CD14-positive monocyte (primary cell): ENCODE results near the gene GALNS. TPM values are rescaled to one million over a fixed set of nuclear protein-coding genes. Genes with fewer than 3 reads are reported as not detected.

Source experiments
- DNase-seq, 3 donors: peaks; one replicate each; pipeline ENCODE4 v3.0.0-alpha.2; 2011 to 2022
- H2AFZ ChIP-seq: 2 replicates; pipeline ENCODE4 v1.6.0; 2012; ENCODE audit warnings: mild to moderate bottlenecking, low read depth, low read length, inconsistent platforms; ENCODE audit not compliant: insufficient read depth, poor library complexity, severe bottlenecking
- H3K27ac ChIP-seq, 2 donors: 1 replicate in 1 of 2; 2 replicates in 1 of 2; pipeline ENCODE4 v1.5.1; 2012 to 2013; ENCODE audit warnings: low read length in 2 of 2, control low read depth in 1 of 2, inconsistent platforms in 1 of 2, low read depth in 1 of 2, mild to moderate bottlenecking in 1 of 2
- H3K27me3 ChIP-seq, 2 donors: one replicate each; pipeline versions ENCODE4 v1.6.0 to v1.6.1; 2011 to 2013; ENCODE audit warnings: low read length in 2 of 2; ENCODE audit not compliant: control insufficient read depth in 2 of 2, insufficient read depth in 2 of 2
- H3K36me3 ChIP-seq, 2 donors: replicated peaks in 1 of 2; 1 replicate in 1 of 2; 2 replicates in 1 of 2; pipeline versions ENCODE4 v1.5.1 to v1.6.1; 2012 to 2013; ENCODE audit warnings: low read length in 2 of 2, control low read depth in 1 of 2, inconsistent platforms in 1 of 2, mild to moderate bottlenecking in 1 of 2; ENCODE audit not compliant: insufficient read depth in 2 of 2, control insufficient read depth in 1 of 2
- H3K4me1 ChIP-seq, 2 donors: 1 replicate in 1 of 2; 2 replicates in 1 of 2; pipeline versions ENCODE4 v1.5.1 to v1.6.1; 2012 to 2013; ENCODE audit warnings: low read length in 2 of 2, control low read depth in 1 of 2, inconsistent platforms in 1 of 2, mild to moderate bottlenecking in 1 of 2, moderate library complexity in 1 of 2; ENCODE audit not compliant: insufficient read depth in 2 of 2, control insufficient read depth in 1 of 2
- H3K4me2 ChIP-seq: replicated peaks from 2 replicates; pipeline ENCODE3; 2012; ENCODE audit warnings: low read length, moderate library complexity, mild to moderate bottlenecking; ENCODE audit not compliant: poor library complexity, severe bottlenecking; ENCODE audit errors: extremely low read depth
- H3K4me3 ChIP-seq, 3 experiments: fragments of 200-600 bp in 1 of 3; sonication (generic) in 1 of 3; replicated peaks in 1 of 3; 1 replicate in 2 of 3; 2 replicates in 1 of 3; pipeline ENCODE4 v1.5.1; 2011 to 2013; ENCODE audit warnings: low read length in 3 of 3, mild to moderate bottlenecking in 3 of 3, control low read depth in 2 of 3, low read depth in 2 of 3, inconsistent platforms in 1 of 3, moderate library complexity in 1 of 3
- H3K79me2 ChIP-seq: 2 replicates; pipeline ENCODE4 v1.6.0; 2012; ENCODE audit warnings: mild to moderate bottlenecking, control low read depth, inconsistent platforms, low read length, moderate library complexity; ENCODE audit not compliant: insufficient read depth
- H3K9ac ChIP-seq: 2 replicates; pipeline ENCODE4 v1.6.0; 2017; ENCODE audit warnings: low read length, mild to moderate bottlenecking; ENCODE audit not compliant: insufficient read depth, poor library complexity, severe bottlenecking
- H3K9me3 ChIP-seq, 2 donors: replicated peaks in 1 of 2; 1 replicate in 1 of 2; 2 replicates in 1 of 2; pipeline versions ENCODE4 v1.5.1 to v1.6.1; 2012 to 2013; ENCODE audit warnings: low read length in 2 of 2, control low read depth in 1 of 2; ENCODE audit not compliant: control insufficient read depth in 1 of 2, insufficient read depth in 1 of 2
- H4K20me1 ChIP-seq: 2 replicates; pipeline ENCODE4 v1.6.0; 2012; ENCODE audit warnings: mild to moderate bottlenecking, low read length, control low read depth, moderate library complexity; ENCODE audit not compliant: insufficient read depth
- H3K27ac Mint-ChIP-seq, 7 donors: one replicate each; pipeline ENCODE4 v1.8.0; 2020; ENCODE audit warnings: mild to moderate bottlenecking in 7 of 7, mixed read lengths in 7 of 7, moderate library complexity in 6 of 7, inconsistent platforms in 2 of 7
- H3K27me3 Mint-ChIP-seq, 3 donors: one replicate each; pipeline ENCODE4 v1.8.0; 2021 to 2022; ENCODE audit warnings: low read depth in 3 of 3, mild to moderate bottlenecking in 3 of 3, mixed read lengths in 3 of 3, moderate library complexity in 3 of 3, inconsistent platforms in 1 of 3
- H3K36me3 Mint-ChIP-seq, 2 donors: one replicate each; pipeline ENCODE4 v1.8.0; 2020; ENCODE audit warnings: mixed read lengths in 2 of 2, inconsistent platforms in 1 of 2, mild to moderate bottlenecking in 1 of 2
- H3K4me1 Mint-ChIP-seq: one replicate; pipeline ENCODE4 v1.8.0; 2020; ENCODE audit warnings: mild to moderate bottlenecking, mixed read lengths
- H3K4me3 Mint-ChIP-seq, 2 donors: one replicate each; pipeline ENCODE4 v1.8.0; 2020; ENCODE audit warnings: mild to moderate bottlenecking in 2 of 2, mixed read lengths in 2 of 2, moderate library complexity in 1 of 2
- H3K9me3 Mint-ChIP-seq, 7 donors: one replicate each; pipeline ENCODE4 v1.8.0; 2020 to 2022; ENCODE audit warnings: mixed read lengths in 7 of 7, mild to moderate bottlenecking in 6 of 7, moderate library complexity in 6 of 7, inconsistent platforms in 2 of 7
- CTCF ChIP-seq: fragments of 200-600 bp; IDR thresholded peaks from one replicate; pipeline ENCODE4 v1.8.0; 2022; ENCODE audit warnings: antibody characterized with exemption, mild to moderate bottlenecking
- WGBS: methylation state at CpG from one replicate; pipeline ENCODE4 v1.1.5; 2013; ENCODE audit warnings: missing lambda C conversion rate; ENCODE audit not compliant: insufficient coverage; 5-methylcytosine and 5-hydroxymethylcytosine counted together
- intact Hi-C, 2 donors: fragments of 100-400 bp; cut with micrococcal nuclease; formaldehyde crosslinking; loops; one replicate each; pipeline versions ENCODE4 v1.15.0 to v1.15.1; 2023
- polyA plus RNA-seq, 3 donors: library from polyadenylated mRNA; depleted of rRNA in 1 of 3; unstranded in 2 of 3; stranded (reverse) in 1 of 3; fragments of 300-500 nt in 2 of 3; fragments of >200 nt in 1 of 3; fragmentation: Illumina TruSeq in 2 of 3; gene quantifications; 1 replicate in 2 of 3; 2 replicates in 1 of 3; pipeline ENCODE4 v1.2.3, GENCODE V29; 2012 to 2021

The GALNS gene
- polyA plus RNA-seq, 3 donors: 20.2 to 34.4 (median 32.2) TPM

DNA sequence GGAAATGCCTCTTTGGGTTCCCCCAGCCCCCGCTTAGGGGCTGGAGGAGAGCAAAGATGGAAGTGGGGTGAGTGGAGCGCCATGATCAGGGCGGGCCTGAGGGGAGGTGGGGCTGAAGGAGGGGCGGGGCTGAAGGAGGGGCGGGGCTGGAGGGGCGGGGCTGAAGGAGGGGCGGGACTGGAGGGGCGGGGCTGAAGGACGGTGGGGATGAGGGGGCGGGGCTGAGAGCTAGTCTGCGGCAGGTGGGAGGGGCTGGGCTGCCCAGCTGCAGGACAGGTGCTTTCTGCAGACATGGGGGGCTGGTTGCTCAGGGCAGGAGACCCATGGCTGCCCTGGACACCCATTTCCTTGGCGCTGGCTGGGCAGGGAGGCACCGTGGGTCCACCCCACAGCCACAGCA lies 48.8 kb upstream of the GALNS start:
- Histone ChIP-seq H4K20me1 (peaks cover 100% of the 10 kb centered on the region), H3K4me1 (peaks cover 0 to 8% of the 10 kb centered on the region in 2 donors)

GRCh38 chr16:88904676-88905365 lies 48.1 kb upstream of the GALNS start:
- peaks cover 9% of the 10 kb centered on the region for H3K4me1 Mint-ChIP-seq
- intact Hi-C loops: no loop called here
- no peak for TF ChIP-seq CTCF
- WGBS: 79% methylated on average over 16 of the region's 21 CpGs
- no peaks in the 10 kb centered on the region for H3K27me3 Mint-ChIP-seq
- no peak overlapping the region for H3K4me2 ChIP-seq
- no peak overlapping the region for H3K4me3 Mint-ChIP-seq
- no peak for DNase-seq
- peak overlapping the region in 3 of 7 donors; percentile 20 to 58 (median 38) for H3K27ac Mint-ChIP-seq
- H3K27me3 ChIP-seq: no peaks in the 10 kb centered on the region
- H3K27ac ChIP-seq: no peak overlapping the region
- H3K4me3 ChIP-seq: no peak overlapping the region
- peaks cover 34 to 52% of the 10 kb centered on the region in 2 donors for H3K36me3 ChIP-seq
- peaks cover 0 to 2% (median 0%) of the 10 kb centered on the region in 7 donors for H3K9me3 Mint-ChIP-seq
- no peak overlapping the region for H2AFZ ChIP-seq
- no peaks in the 10 kb centered on the region for H3K9me3 ChIP-seq
- peaks cover 0 to 8% of the 10 kb centered on the region in 2 donors for H3K4me1 ChIP-seq
- H3K9ac ChIP-seq: no peak overlapping the region
- peaks cover 48% of the 10 kb centered on the region for H3K79me2 ChIP-seq
- peaks cover 18 to 34% of the 10 kb centered on the region in 2 donors for H3K36me3 Mint-ChIP-seq
- peaks cover 100% of the 10 kb centered on the region for H4K20me1 ChIP-seq

More for the DNA sequence above, 48.8 kb upstream of the GALNS start:
- no peak overlapping the region for H3K4me2 ChIP-seq
- no peak overlapping the region for H2AFZ ChIP-seq
- H3K4me3 Mint-ChIP-seq: no peak overlapping the region
- peak in 1 of 3 donors; percentile 9 for DNase-seq
- no peaks in the 10 kb centered on the region for H3K27me3 ChIP-seq
- peaks cover 9% of the 10 kb centered on the region for H3K4me1 Mint-ChIP-seq
- intact Hi-C loops: no loop called here
- H3K4me3 ChIP-seq: no peak overlapping the region
- no peak overlapping the region for H3K27ac ChIP-seq
- H3K9ac ChIP-seq: no peak overlapping the region
- 72% methylated on average over 6 of the region's 13 CpGs for WGBS
- no peaks in the 10 kb centered on the region for H3K9me3 ChIP-seq
- TF ChIP-seq CTCF: no peak
- peaks cover 54% of the 10 kb centered on the region for H3K79me2 ChIP-seq
- H3K27me3 Mint-ChIP-seq: no peaks in the 10 kb centered on the region
- peaks cover 0 to 2% (median 0%) of the 10 kb centered on the region in 7 donors for H3K9me3 Mint-ChIP-seq
- peaks cover 13 to 33% of the 10 kb centered on the region in 2 donors for H3K36me3 Mint-ChIP-seq
- H3K36me3 ChIP-seq: peaks cover 27 to 44% of the 10 kb centered on the region in 2 donors
- H3K27ac Mint-ChIP-seq: no peak overlapping the region
